Pancreas (tissue), 10 donors: ENCODE data around the gene SERPINE3. TPM values are rescaled to one million over a fixed set of nuclear protein-coding genes. Genes with fewer than 3 reads are reported as not detected.

Source experiments
- ATAC-seq, 4 donors: fragments of 200-7000 bp; cut with Tn5 transposase; one replicate each; pipeline versions ENCODE4 v1.8.0 to v1.9.1; 2020; ENCODE audit warnings: mild to moderate bottlenecking in 4 of 4, moderate library complexity in 4 of 4
- DNase-seq, 6 donors: peaks; one replicate each; pipeline ENCODE4 v3.0.0-alpha.2; 2020
- FAIRE-seq: peaks from 2 replicates; lab custom pipeline; 2012; peaks lifted over from hg19 to GRCh38; lab: Jason Lieb, UNC
- H3K27ac ChIP-seq, 4 donors: fragments of 200-600 bp; sonication (generic); 1 replicate in 3 of 4; 2 replicates in 1 of 4; pipeline versions ENCODE4 v1.5.0 to v1.8.0; 2020
- H3K27me3 ChIP-seq, 4 donors: fragments of 200-600 bp; one replicate each; pipeline ENCODE4 v1.8.0; 2021
- H3K36me3 ChIP-seq, 3 donors: fragments of 200-600 bp; sonication (generic) in 1 of 3; one replicate each; pipeline versions ENCODE4 v1.5.0 to v1.8.0; 2020 to 2021
- H3K4me1 ChIP-seq, 3 donors: fragments of 200-600 bp; one replicate each; pipeline ENCODE4 v1.8.0; 2021
- H3K4me3 ChIP-seq, 4 donors: fragments of 200-600 bp; sonication (generic) in 2 of 4; one replicate each; pipeline versions ENCODE4 v1.5.0 to v1.8.0; 2020 to 2021
- H3K9me3 ChIP-seq, 4 donors: fragments of 200-600 bp; one replicate each; pipeline ENCODE4 v1.8.0; 2021
- WGBS, 2 donors: extraction: QIAGEN DNeasy Blood & Tissue Kit; methylation state at CpG; one replicate each; pipeline ENCODE4 v1.1.7; 2013; 5-methylcytosine and 5-hydroxymethylcytosine counted together
- intact Hi-C, 3 donors: fragments of 100-400 bp; cut with DNase I; formaldehyde crosslinking; loops; one replicate each; pipeline versions ENCODE4 v1.11.1 to v1.14.2; 2022
- microRNA-seq, 2 donors: library from miRNA; unstranded; fragments of <30 nt; microRNA quantifications; one replicate each; pipeline versions ENCODE4 to v1.1.0, GENCODE V29; 2019 to 2020
- polyA plus RNA-seq, 2 donors: library from polyadenylated mRNA; stranded (reverse); fragments of 200-250 nt; gene quantifications; one replicate each; pipeline ENCODE4 v1.2.3, GENCODE V29; 2013
- total RNA-seq, 6 donors: library from RNA; stranded (reverse); fragmentation: NEBNext Ultra II Directional in 4 of 6; extraction: Animal tissue kit (Norgen Biotek cat#: 25700) in 4 of 6; gene quantifications; one replicate each; pipeline versions ENCODE4 v1.2.1 to v1.2.4, GENCODE V29; 2021 to 2023
- TF ChIP-seq, protein P1 (sequence below), 4 donors: fragments of 200-600 bp; sonication (generic) in 3 of 4; IDR thresholded peaks; one replicate each; pipeline versions ENCODE4 v1.5.0 to v1.8.0; 2021; ENCODE audit warnings: antibody characterized with exemption in 4 of 4
- donor health status: healthy with polysubstance abuse.
- donor health status: DM: no; HTN: no; CAD: no; lungs with moderate emphysema.
- donor health status: DM: no; HTN: no; CAD: no.
- donor health status: control.
- donor health status: control.
- donor health status: Bipolar disorder and iron deficiency.
- donor health status: DM: yes; HTN: yes; CAD: no.
- donor health status: DM: no; HTN: no; CAD: no.
- donor health status: DM: no; HTN: no; CAD: no.
- donor health status: DM: yes; HTN: yes; CAD: no.

The SERPINE3 gene
- total and polyA plus RNA-seq, 8 donors: not detected

DNA sequence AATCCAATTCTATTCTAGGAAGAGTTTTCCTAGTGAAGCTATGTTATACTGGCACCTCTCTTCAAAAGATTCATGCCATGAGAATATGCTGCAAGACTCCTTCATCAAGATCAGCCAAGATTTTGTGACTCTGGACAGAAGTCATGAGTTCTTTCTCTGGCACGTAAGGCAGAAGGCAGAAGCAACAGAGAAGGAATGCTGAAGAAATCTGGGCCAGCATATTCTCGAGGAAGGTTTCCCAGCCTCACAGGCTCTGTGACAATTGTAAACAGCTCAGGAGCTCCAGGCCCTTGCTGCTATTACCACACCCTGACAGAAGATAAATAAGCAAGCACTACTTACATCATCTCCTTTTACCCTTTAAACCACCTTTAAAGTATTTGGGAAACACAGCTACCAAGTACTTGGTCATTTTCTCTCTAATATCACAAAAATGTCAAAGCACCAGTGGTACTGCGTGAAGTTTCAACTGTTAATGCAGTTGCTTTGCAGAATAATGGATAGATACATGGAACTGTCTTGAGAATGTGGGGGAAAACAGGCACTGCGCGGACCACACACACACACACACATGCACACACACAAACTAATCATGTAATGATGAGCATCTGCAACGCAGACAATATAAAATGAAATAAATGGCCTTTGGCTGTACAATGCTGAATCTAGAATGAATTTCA, 57.9 kb downstream of the SERPINE3 start:
- intact Hi-C loops: no loop called here

DNA sequence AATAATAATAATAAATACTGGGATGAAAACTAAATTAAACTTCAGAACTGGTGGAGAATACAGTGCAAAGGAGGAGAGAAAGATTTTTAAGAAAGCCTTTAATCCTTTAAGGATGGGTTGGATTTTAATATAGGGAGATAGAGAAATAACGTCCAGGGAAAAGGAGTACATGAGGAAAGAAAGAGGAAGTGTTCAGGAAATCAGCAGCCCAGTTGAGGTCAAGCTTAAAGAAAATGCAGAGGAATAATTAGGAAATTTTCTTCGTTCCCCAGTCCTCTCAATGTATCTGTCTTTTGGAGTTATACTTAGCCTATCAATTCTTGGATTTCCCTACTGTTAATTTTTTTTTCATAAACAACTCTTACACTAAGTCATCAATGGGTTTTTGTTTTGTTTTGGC, 65.7 kb downstream of the SERPINE3 start:
- TF ChIP-seq, protein P1, sequence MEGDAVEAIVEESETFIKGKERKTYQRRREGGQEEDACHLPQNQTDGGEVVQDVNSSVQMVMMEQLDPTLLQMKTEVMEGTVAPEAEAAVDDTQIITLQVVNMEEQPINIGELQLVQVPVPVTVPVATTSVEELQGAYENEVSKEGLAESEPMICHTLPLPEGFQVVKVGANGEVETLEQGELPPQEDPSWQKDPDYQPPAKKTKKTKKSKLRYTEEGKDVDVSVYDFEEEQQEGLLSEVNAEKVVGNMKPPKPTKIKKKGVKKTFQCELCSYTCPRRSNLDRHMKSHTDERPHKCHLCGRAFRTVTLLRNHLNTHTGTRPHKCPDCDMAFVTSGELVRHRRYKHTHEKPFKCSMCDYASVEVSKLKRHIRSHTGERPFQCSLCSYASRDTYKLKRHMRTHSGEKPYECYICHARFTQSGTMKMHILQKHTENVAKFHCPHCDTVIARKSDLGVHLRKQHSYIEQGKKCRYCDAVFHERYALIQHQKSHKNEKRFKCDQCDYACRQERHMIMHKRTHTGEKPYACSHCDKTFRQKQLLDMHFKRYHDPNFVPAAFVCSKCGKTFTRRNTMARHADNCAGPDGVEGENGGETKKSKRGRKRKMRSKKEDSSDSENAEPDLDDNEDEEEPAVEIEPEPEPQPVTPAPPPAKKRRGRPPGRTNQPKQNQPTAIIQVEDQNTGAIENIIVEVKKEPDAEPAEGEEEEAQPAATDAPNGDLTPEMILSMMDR (IDR thresholded peaks at IDR 0.05): no peak
- intact Hi-C loops: no loop called here
- Histone ChIP-seq H3K27ac (no peak overlapping the region), H3K4me1 (peaks cover 0 to 15% (median 11%) of the 10 kb centered on the region in 3 donors), H3K9me3 (no peaks in the 10 kb centered on the region), H3K27me3 (no peaks in the 10 kb centered on the region), H3K4me3 (no peak overlapping the region), H3K36me3 (no peaks in the 10 kb centered on the region)
- no peak for ATAC-seq
- 71 to 74% methylated on average over 2 of the region's 2 CpGs for WGBS, 2 donors
- DNase-seq: no peak
- FAIRE-seq: no peak

More for the DNA sequence above, 57.9 kb downstream of the SERPINE3 start:
- WGBS, 2 donors: 68 to 70% methylated on average over 6 of the region's 6 CpGs
- peaks cover 0 to 26% (median 0%) of the 10 kb centered on the region in 3 donors for H3K4me1 ChIP-seq
- DNase-seq (no peak), ATAC-seq (peak in 3 of 4 donors; percentile 61 to 72 (median 72)), FAIRE-seq (no peak)
- no peaks in the 10 kb centered on the region for H3K9me3 ChIP-seq
- TF ChIP-seq, protein P1 (IDR thresholded peaks at IDR 0.05): no peak
- no peak overlapping the region for H3K27ac ChIP-seq
- no peak overlapping the region for H3K4me3 ChIP-seq
- no peaks in the 10 kb centered on the region for H3K27me3 ChIP-seq
- peaks cover 0 to 7% (median 0%) of the 10 kb centered on the region in 3 donors for H3K36me3 ChIP-seq

DNA sequence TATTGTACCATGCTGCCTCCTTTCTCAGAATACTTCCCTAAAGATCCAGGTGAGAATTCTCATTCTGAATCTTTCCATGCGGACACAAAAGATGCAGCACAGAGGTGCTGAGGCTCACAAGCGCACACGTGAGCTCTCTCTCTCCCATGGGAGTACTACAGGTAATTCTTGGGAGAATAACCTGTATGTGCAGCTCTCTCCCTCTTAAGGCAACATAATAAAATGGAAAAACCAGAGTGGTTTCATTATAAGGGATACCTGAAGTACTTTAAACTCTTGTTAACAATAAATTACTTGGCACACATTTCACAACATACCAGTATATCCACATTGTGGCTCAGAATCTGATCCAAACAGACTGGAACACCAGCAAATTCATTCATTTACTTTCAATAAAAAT, 72.9 kb downstream of the SERPINE3 start:
- ATAC-seq: peak in 1 of 4 donors; percentile 15
- FAIRE-seq: no peak
- no peak for DNase-seq
- H3K27me3 ChIP-seq: no peaks in the 10 kb centered on the region
- no peak overlapping the region for H3K4me3 ChIP-seq
- H3K9me3 ChIP-seq: no peaks in the 10 kb centered on the region
- WGBS, 2 donors: 90 to 91% methylated on average over 3 of the region's 3 CpGs
- peaks cover 0 to 14% (median 0%) of the 10 kb centered on the region in 3 donors for H3K36me3 ChIP-seq
- intact Hi-C loops: no loop called here
- H3K4me1 ChIP-seq: peaks cover 0 to 25% (median 11%) of the 10 kb centered on the region in 3 donors
- no peak overlapping the region for H3K27ac ChIP-seq
- TF ChIP-seq, protein P1 (IDR thresholded peaks at IDR 0.05): no peak

Small RNAs within 50 kb of the gene (microRNA-seq; reads per million reads assigned to microRNA genes)
- gene MIR5693: 0 reads per million in 2 donors

Other genes with a start within 250 kb of the SERPINE3 start
- gene C13orf42, start 228.4 kb upstream of the SERPINE3 start, total RNA-seq: not detected
- gene C13orf42, start 228.4 kb upstream of the SERPINE3 start, polyA plus RNA-seq: not detected
- 1 to 10 TPM in 1 of 6 donors, under 1 TPM in 5; 0.47 to 1.6 (median 0.65) TPM for gene FAM124A, start 117.3 kb upstream of the SERPINE3 start, total RNA-seq
- gene FAM124A, start 117.3 kb upstream of the SERPINE3 start, polyA plus RNA-seq: 1 to 10 TPM; 1.1 to 1.2 TPM
- 10 to 100 TPM; 23.7 to 44.8 (median 29.7) TPM for gene INTS6, start 113.3 kb downstream of the SERPINE3 start, total RNA-seq
- gene INTS6, start 113.3 kb downstream of the SERPINE3 start, polyA plus RNA-seq: 10 to 100 TPM; 10.9 to 11.4 TPM
- 10 to 100 TPM; 16.0 to 25.2 (median 17.5) TPM for gene WDFY2, start 244.8 kb downstream of the SERPINE3 start, total RNA-seq
- 10 to 100 TPM; 11.4 to 16.3 TPM for gene WDFY2, start 244.8 kb downstream of the SERPINE3 start, polyA plus RNA-seq